HG02610 (cell line): Measurements from ENCODE around the gene THEM5.
"Not testable (repeated sequence)": the region's sequence is repeated elsewhere in the genome, so short reads cannot be mapped to it uniquely, and the experiment has no call there.

Experiments used
- ATAC-seq: cut with Tn5 transposase; IDR thresholded peaks from one replicate; pipeline ENCODE4 v1.9.1; 2021; ENCODE audit warnings: mild to moderate bottlenecking, moderate library complexity; ENCODE audit not compliant: unreplicated experiment

Gene THEM5

GRCh38 chr1:151868486-151868885, 15.0 kb upstream of the THEM5 start:
- no peak for ATAC-seq

- ATAC-seq = no peak
These were observed 14.4 kb upstream of the THEM5 start for GRCh38 chr1:151867765-151868411.

- no peak for ATAC-seq
These were observed 13.8 kb upstream of the THEM5 start for GRCh38 chr1:151867321-151867720.

DNA sequence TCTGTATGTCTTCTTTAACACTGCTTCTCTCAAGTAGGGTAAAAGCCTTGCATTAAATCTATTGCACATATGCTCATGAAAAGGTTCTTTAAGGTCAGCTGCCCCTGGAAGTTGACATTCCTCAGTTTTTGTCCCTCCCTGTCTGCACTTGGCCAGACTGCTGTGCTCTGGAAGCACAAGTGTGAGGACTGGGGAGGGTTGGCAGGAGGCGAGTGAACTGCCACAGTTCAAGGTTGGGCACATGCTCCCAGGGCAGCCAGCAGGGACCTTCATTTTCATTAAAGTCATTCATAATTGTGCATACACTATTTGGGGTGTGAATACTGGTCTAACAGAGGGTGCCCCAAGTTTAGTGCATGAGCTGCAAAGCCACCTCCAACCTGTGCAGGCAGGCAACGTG, 10.9 kb upstream of the THEM5 start:
- ATAC-seq = no peak

- no peak for ATAC-seq
These were observed 9.1 kb upstream of the THEM5 start for GRCh38 chr1:151862604-151863003.

DNA sequence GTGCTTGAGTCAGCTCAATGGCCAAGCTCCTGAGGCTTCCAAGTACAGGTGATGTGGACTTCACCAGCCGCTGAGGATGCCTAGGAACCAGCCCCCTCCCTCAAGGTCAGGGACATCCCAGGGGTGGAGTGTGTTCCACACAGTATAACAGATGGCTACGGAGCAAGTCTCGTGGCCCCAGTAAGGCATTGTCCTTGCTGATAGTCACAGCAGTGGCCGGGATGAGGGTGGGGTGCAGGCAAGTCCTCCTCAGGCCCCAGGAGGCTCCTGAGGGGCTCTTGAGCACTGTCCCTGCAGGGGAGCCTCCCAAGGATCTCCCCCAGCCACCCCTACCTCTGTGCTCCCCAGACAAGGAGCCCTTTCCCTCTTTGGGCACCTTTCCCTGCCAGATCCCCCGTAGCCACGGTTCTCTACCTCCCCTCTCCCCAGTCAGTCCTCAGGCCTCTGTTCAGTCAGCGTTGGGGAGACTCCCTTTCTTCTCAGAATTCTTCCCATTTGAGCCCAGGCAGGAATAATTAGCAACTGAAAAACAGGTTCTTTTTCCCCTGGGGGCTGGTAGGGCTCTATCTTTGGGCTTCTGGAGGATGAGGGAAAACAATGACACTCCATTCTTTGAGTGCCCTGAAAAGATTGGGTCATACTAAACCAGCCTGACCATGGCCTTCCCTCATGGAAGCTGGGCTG, 7.1 kb upstream of the THEM5 start:
- no peak for ATAC-seq

DNA sequence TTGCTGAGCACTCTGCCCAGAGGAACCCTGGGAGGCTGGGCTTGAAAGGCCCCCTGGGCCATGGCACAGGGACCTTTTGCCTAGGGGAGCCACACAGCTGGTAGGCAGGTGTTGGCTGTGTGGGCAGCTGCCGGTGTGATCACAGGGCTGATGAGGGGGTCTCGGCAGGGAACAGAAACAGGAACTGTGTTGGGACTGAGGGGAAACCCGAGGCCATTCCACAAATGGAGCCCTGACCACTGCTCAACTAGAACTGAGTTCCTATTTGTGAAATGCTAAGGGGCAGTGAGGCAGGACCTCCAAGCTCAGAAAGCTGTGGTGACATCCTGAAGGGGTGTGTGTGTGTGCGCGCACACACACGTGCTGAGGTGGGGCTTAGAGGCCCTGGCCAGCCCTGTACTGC, 6.4 kb upstream of the THEM5 start:
- peak; percentile 29 for ATAC-seq

GRCh38 chr1:151858886-151859665, 5.6 kb upstream of the THEM5 start:
- ATAC-seq = no peak

GRCh38 chr1:151858030-151858746, 4.7 kb upstream of the THEM5 start:
- no peak for ATAC-seq

- no peak for ATAC-seq
These were observed 2.4 kb upstream of the THEM5 start for GRCh38 chr1:151855933-151856332.

DNA sequence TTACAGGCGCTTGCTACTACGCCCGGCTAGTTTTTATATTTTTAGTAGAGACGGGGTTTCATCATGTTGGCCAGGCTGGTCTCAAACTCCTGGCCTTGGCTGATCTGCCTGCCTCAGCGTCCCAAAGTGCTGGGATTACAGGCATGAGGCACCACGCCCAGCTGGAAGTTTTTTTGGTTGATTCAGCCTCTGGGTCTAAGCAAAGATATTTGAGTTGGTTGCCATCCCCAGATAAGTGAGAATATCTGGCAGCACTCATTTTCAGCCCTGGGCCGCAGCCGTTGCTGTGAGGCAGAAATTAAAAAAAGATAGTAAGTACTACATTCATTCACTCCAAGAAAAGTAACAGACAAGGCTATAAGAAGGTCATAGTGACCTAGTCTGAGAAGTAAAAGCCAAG, 2.0 kb upstream of the THEM5 start:
- ATAC-seq = not testable (repeated sequence)

GRCh38 chr1:151854658-151855057, 1.1 kb upstream of the THEM5 start:
- ATAC-seq = no peak

- no peak for ATAC-seq
These were observed 779 bp downstream of the THEM5 start for GRCh38 chr1:151852733-151853132.

- ATAC-seq = no peak
These were observed 1.6 kb downstream of the THEM5 start for GRCh38 chr1:151851886-151852285.

DNA sequence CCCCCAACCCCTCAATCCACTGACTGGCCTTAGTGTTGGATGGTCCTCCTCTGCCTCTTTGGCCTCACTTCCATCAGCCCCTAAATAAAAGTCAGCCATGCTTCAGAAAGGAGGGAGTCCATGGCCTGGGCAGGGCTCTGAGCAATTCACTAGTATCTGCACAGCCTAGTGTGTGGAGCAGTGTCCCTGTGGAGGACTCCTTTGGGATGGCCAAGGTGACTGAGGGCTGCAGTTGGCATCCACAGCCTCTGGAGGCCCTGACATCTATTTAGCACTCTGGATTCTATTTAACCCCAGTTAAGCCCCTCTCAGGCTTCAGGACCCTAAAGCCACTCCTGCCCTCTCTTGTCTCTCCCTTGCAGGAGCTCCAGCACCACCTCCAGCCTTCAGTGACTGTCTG, 3.6 kb downstream of the THEM5 start:
- ATAC-seq = no peak

DNA sequence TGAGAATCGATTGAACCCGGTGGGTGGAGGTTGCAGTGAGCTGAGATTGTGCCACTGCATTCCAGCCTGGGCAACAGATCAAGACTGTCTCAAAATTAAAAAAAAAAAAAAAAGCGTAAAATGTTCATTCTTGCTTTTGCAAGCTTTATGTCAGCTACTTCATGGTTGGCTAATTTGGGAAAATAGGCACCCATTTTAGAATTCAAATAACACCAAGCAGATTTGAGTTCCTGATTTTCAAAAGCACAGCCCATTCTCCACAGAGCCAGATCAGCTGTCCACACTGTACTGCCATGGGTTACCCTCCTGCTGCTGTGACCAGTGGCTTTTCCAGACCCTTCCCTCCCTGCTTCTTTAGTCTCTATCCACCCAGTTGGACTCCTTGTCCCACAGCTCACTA, 4.4 kb downstream of the THEM5 start:
- no peak for ATAC-seq

DNA sequence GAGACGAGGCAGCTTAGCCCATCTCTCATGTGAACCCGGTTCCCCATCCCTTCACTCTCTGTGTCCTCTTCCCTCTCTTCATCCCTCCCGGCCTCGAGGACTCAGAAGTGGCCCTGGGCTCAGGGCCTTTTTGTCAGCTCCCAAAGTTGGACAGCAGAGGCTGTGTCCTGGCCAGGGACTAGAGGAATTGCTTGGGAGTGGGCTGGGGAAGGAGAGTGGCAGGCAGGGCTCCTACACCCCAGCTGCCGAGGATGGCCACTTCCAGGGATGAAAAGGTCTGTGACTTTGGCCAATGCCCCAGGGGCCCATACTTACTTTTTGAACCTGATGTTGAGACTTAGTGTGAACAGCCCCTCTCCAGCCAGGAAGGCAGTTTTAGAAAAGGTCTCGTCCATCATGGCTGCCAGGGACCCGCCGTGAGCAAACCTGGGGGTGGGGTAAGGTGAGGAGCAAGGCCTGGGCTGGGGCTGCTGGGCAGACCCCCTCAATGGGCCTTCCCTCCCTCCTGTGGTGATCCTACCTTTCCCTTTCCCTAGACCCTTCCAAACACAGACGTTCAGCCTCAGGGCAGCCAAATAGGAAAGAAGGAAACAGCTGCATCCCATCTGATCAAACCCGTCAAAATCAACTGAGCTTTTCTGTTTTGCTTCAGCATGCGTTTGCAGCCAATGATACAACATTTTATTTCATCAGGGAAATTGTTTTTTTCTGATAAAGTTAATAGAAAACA, 5.5 kb downstream of the THEM5 start:
- no peak for ATAC-seq

DNA sequence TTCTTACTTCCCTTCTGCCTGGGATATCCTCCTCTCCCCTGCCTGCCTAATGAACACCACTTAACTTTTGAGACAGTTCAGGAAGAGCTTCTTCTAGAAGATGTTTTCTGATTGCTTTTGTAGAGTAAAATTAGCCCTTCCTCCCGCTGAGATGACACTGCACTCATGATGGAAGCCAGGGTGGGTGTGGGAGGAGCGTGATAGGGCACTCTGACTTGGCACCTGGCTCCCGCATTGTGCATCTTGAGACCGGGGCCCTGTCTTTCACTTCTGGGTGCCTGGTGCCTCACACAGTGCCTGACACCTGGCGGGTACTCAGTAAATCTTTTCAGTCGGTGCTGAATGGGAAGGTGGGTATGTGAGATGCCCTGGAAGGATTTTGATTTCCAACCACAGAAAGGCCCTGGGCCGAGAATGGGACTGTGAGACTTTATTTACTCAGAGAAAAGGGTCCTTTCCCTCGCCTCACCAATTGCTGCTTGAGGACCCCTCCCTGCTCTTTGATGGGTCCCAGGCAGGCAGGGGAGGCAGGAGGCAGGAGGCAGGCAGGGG, 6.8 kb downstream of the THEM5 start:
- no peak for ATAC-seq

- no peak for ATAC-seq
These were observed 7.4 kb downstream of the THEM5 start for GRCh38 chr1:151846062-151846568.

GRCh38 chr1:151843398-151843797, 10.1 kb downstream of the THEM5 start:
- ATAC-seq = no peak
